Measurements from ENCODE around the gene RGS7.

RGS7 gene

GRCh38 chr1:241034203-241034936 lies 322.6 kb downstream of the RGS7 start:
- no peak for TF ChIP-seq CTCF (IDR thresholded peaks at IDR 0.05)

GRCh38 chr1:241024834-241025233 lies 332.2 kb downstream of the RGS7 start:
- no peak for TF ChIP-seq CTCF (IDR thresholded peaks at IDR 0.05)

GRCh38 chr1:241022366-241022765 lies 334.6 kb downstream of the RGS7 start:
- no peak for TF ChIP-seq CTCF (IDR thresholded peaks at IDR 0.05)

GRCh38 chr1:241020851-241021697 lies 335.9 kb downstream of the RGS7 start:
- TF ChIP-seq CTCF (IDR thresholded peaks at IDR 0.05): no peak

- TF ChIP-seq CTCF (IDR thresholded peaks at IDR 0.05): no peak
Observed at GRCh38 chr1:241012708-241013340, 344.2 kb downstream of the RGS7 start.

- TF ChIP-seq CTCF (IDR thresholded peaks at IDR 0.05): no peak
Observed at GRCh38 chr1:241007668-241008067, 349.3 kb downstream of the RGS7 start.

- no peak for TF ChIP-seq CTCF (IDR thresholded peaks at IDR 0.05)
Observed at GRCh38 chr1:240999826-241000225, 357.2 kb downstream of the RGS7 start.
